NCI-H446 treated with DMSO at 0.1 percent for 48 hours (cell line): Measurements from ENCODE around the gene CIC.

Experiments used
- DNase-seq: peaks from one replicate; lab custom pipeline; 2025; lab: John Stamatoyannopoulos, UW

Gene CIC

GRCh38 chr19:42277821-42278451 is 8.9 kb downstream of the CIC start:
- DNase-seq: peak; percentile 72

- DNase-seq: peak; percentile 57
These were observed 9.6 kb downstream of the CIC start for GRCh38 chr19:42278452-42279154.

GRCh38 chr19:42279155-42279901 is 10.3 kb downstream of the CIC start:
- no peak for DNase-seq

- DNase-seq: peak; percentile 80
These were observed 11.1 kb downstream of the CIC start for GRCh38 chr19:42279902-42280814.

GRCh38 chr19:42280815-42281145 is 11.7 kb downstream of the CIC start:
- no peak for DNase-seq

- DNase-seq: peak; percentile 54
These were observed 12.2 kb downstream of the CIC start for GRCh38 chr19:42281146-42281826.

GRCh38 chr19:42281827-42282762 is 13.0 kb downstream of the CIC start:
- DNase-seq: peak; percentile 16

- DNase-seq: no peak
These were observed 13.8 kb downstream of the CIC start for GRCh38 chr19:42282819-42283187.

GRCh38 chr19:42283188-42284065 is 14.4 kb downstream of the CIC start:
- DNase-seq: peak; percentile 90

GRCh38 chr19:42284066-42284501 is 15.0 kb downstream of the CIC start:
- DNase-seq: peak; percentile 60

- no peak for DNase-seq
These were observed 15.7 kb downstream of the CIC start for GRCh38 chr19:42284591-42285341.

- DNase-seq: no peak
These were observed 16.5 kb downstream of the CIC start for GRCh38 chr19:42285541-42285941.

GRCh38 chr19:42285988-42286348 is 16.9 kb downstream of the CIC start:
- DNase-seq: no peak

- DNase-seq: no peak
These were observed 17.4 kb downstream of the CIC start for GRCh38 chr19:42286349-42287016.

GRCh38 chr19:42287017-42287826 is 18.2 kb downstream of the CIC start:
- no peak for DNase-seq

- DNase-seq: no peak
These were observed 18.7 kb downstream of the CIC start for GRCh38 chr19:42287827-42288107.

- DNase-seq: no peak
These were observed 19.3 kb downstream of the CIC start for GRCh38 chr19:42288387-42288786.
